Stimulated activated naive B cell treated with anti-CD40 and anti-IgM and Interleukin-4, amounts not matched to agents 10 μg/mL and 1 μg/mL and 100 μg/mL, for 72 hours (primary cell): Measurements from ENCODE around the gene FARS2.

Source experiments
- ATAC-seq, 2 donors: fragments of 150-1000 bp; cut with Tn5 transposase; replicated peaks; 2 replicates each; pipeline ENCODE4 v1.10.0; 2021; ENCODE audit warnings: moderate library complexity in 1 of 2
- DNase-seq: peaks from one replicate; pipeline ENCODE4 v3.0.0; 2021
- H3K27ac Mint-ChIP-seq: one replicate; pipeline ENCODE4 v1.8.0; 2022; ENCODE audit warnings: mild to moderate bottlenecking, mixed read lengths
- H3K27me3 Mint-ChIP-seq, 2 donors: one replicate each; pipeline ENCODE4 v1.8.0; 2022; ENCODE audit warnings: mixed read lengths in 2 of 2
- H3K36me3 Mint-ChIP-seq, 2 donors: one replicate each; pipeline ENCODE4 v1.8.0; 2022; ENCODE audit warnings: mixed read lengths in 2 of 2, mild to moderate bottlenecking in 1 of 2
- H3K4me1 Mint-ChIP-seq, 2 donors: one replicate each; pipeline ENCODE4 v1.8.0; 2022; ENCODE audit warnings: mixed read lengths in 2 of 2, mild to moderate bottlenecking in 1 of 2
- H3K4me3 Mint-ChIP-seq, 2 donors: one replicate each; pipeline ENCODE4 v1.8.0; 2022; ENCODE audit warnings: mild to moderate bottlenecking in 2 of 2, mixed read lengths in 2 of 2, moderate library complexity in 1 of 2
- H3K9me3 Mint-ChIP-seq, 2 donors: one replicate each; pipeline ENCODE4 v1.8.0; 2022; ENCODE audit warnings: mixed read lengths in 2 of 2, mild to moderate bottlenecking in 1 of 2

Gene FARS2

DNA sequence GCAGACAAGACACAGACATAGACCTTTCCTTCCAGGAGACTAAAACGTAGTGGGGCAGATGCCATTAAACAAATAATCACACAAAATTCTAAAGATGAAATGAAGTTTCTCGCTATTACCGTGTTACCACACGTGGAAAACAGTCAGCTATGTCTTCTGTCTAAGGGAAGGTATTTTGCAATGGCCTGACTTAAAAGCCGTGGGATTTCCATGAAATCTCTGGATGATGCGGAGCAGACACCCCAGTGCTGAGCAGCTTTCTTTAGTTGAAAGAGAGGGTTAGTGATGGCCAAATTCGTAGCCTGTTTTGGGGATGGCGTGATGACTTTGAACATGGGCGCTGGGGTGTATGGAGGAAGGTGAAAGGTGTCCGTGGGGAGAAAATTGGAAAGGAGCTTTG lies 463.6 kb downstream of the FARS2 start:
- H3K27ac Mint-ChIP-seq = peak overlapping the region; percentile 33
- H3K4me1 Mint-ChIP-seq = peaks cover 59 to 80% of the 10 kb centered on the region in 2 donors
- peak overlapping the region in 1 of 2 donors; percentile 26 for H3K4me3 Mint-ChIP-seq
- no peaks in the 10 kb centered on the region for H3K9me3 Mint-ChIP-seq
- ATAC-seq (no peak), DNase-seq (no peak)
- peaks cover 7 to 11% of the 10 kb centered on the region in 2 donors for H3K36me3 Mint-ChIP-seq
- no peaks in the 10 kb centered on the region for H3K27me3 Mint-ChIP-seq

DNA sequence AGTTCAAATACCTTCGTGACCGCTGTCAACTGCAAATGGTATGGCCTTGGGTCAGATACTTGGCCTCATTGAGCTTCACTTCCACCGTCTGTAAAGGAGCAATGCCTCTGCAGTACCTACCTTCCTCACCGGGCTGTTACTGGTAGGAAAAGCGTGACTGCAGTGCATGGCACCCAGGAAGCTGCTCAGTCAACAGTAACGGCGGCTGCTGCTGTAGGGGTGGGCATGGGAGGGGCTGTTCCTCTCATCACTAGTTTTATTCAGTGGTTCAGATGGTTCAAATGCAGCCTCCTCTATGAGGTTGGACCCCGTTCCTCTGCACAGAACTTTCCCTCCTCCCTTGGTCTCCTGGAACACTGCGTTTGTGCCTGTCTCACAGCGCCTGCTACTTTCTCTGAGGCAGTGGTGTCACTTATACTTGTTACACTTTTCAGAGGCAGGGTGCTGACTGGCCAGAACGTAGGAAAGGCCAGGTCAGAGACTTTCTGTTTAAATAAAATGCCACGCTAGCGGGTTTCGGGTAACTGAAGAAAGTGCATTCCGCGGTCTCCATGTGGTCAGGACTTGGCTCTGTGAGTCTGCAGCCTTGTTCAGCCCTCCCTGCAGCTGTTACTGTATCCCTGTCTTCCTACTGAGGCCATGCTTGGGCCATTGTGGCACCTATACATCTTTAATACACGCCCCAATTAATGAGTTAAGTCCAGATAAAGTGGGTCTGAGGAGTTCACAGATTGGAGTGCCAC lies 465.8 kb downstream of the FARS2 start:
- DNase-seq (no peak), ATAC-seq (no peak)
- Mint-ChIP-seq H3K4me1 (peaks cover 60 to 81% of the 10 kb centered on the region in 2 donors), H3K36me3 (peaks cover 11 to 15% of the 10 kb centered on the region in 2 donors), H3K27me3 (no peaks in the 10 kb centered on the region), H3K27ac (no peak overlapping the region), H3K4me3 (no peak overlapping the region), H3K9me3 (no peaks in the 10 kb centered on the region)

DNA sequence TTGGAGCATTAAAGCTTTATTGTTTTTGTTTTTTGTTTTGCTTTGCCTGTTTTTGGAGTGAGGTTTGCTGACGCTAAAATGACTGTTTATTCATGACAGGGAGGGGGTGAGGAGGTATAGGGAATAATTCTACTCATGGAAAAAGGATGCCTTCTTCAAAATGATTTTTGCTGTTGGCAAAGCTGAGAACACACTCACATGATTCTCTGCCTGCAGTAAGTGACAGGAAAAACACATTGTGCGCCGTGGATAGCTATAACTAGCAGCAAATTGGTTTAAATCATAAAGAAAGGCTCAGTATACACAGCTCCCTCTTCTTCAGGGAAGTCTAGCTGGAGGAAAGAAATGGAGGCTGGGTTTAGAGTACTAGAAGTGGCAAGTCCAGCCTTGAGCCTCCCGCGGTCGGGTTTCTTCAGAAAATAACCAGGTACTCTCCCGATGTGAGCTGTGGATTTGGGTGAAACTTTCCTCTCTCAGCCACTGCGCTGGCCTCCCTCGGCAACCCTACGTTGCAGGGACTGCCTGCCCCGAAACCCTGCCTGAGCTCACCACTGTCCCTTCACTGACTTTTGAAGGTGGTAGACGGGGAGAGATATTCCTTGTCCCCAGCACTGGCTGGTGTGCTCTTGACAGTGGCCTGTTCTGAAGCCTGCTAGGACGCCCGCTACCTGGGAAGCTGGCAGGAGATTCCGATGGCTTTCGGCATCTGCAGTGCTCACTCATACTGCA lies 467.2 kb downstream of the FARS2 start:
- Mint-ChIP-seq H3K36me3 (peaks cover 16 to 18% of the 10 kb centered on the region in 2 donors), H3K4me3 (no peak overlapping the region), H3K27me3 (no peaks in the 10 kb centered on the region), H3K9me3 (no peaks in the 10 kb centered on the region), H3K27ac (no peak overlapping the region), H3K4me1 (peaks cover 49 to 67% of the 10 kb centered on the region in 2 donors)
- DNase-seq (no peak), ATAC-seq (no peak)

DNA sequence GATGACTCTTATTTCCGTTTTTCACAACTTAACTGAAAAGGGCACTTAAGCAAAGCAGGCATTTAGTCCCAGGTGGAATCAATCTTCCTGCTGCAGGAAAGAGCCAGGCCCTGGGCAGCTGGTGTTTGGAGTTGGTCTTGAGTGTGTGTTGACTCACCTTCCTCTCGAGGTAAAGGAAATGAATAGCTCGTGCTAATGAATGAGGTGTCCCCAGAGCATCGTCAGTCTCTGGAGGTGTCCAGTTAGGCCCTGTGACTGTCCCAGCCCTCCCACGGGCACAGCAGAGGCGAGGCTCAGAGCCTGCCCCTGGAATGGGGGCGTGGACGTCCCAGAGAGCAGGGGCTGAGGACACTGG lies 467.7 kb downstream of the FARS2 start:
- DNase-seq = no peak
- H3K27ac Mint-ChIP-seq = no peak overlapping the region
- H3K27me3 Mint-ChIP-seq = no peaks in the 10 kb centered on the region
- no peak overlapping the region for H3K4me3 Mint-ChIP-seq
- peaks cover 45 to 62% of the 10 kb centered on the region in 2 donors for H3K4me1 Mint-ChIP-seq
- no peak for ATAC-seq
- no peaks in the 10 kb centered on the region for H3K9me3 Mint-ChIP-seq
- peaks cover 16 to 18% of the 10 kb centered on the region in 2 donors for H3K36me3 Mint-ChIP-seq

DNA sequence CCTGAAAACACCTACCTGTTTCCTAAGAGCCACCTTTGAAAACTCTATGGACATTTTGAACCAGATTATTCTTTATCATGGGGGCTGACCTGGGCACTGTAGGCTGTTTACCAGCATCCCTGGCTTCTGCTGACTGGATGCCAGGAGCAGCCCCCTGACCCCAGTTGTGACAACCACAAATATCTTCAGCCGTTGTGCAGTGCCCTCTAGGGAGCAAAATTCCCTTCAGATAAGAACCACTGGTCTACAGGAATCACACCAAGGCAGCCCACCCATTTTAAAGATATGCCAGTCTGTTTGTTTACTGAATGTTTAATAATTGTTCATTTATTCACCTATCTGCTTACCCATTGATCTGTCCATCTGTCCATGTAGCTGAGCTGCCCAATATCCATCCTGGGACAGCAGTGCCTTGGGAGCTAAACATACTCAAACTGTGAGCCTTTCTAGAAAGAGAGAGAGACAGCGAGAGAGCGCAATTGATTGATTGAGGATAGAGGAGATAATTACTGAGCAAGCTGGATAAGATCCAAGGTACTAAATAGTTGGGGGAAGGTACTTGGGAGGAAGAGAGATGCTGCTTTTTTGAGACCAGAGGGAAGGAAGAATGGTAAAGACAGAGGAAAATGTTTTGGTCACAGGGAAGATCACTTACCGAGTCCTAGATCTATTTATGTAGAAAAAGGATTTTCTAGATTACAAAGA lies 468.7 kb downstream of the FARS2 start:
- Mint-ChIP-seq H3K9me3 (no peaks in the 10 kb centered on the region), H3K4me3 (no peak overlapping the region), H3K27ac (no peak overlapping the region), H3K36me3 (peaks cover 13 to 16% of the 10 kb centered on the region in 2 donors), H3K27me3 (no peaks in the 10 kb centered on the region), H3K4me1 (peaks cover 36 to 53% of the 10 kb centered on the region in 2 donors)
- ATAC-seq = no peak
- no peak for DNase-seq

DNA sequence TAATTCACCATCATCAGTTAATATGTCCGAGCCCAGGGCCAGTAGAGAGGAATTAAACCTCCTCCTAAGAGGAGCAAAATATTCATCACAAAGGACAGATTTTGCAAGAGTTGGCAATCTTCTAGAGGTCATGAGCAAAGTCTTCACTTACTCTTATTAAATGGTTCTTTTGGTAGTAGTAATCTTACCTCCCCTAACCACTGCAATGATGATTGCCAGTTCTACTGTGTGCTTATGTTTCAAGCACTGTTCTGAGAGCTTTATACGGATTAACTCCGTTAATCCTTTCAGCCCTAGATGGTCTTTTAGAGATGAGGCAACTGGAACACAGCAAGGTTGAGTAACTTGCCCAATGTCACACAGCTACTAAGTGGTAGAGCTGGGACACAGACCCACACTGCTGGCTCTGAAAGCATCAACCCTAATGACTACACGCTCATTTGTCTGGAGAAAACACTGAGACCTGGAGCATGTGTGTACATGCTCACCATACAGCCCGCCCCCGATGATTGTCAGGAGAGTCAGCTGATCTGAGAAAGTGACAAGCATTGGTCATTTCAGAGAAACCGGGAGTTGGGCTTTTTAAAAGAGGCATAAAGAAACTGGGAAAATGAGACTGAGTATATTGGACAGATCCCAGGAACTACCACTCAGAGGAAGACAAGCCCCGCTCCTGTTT lies 469.4 kb downstream of the FARS2 start:
- H3K4me1 Mint-ChIP-seq = peaks cover 33 to 49% of the 10 kb centered on the region in 2 donors
- no peak overlapping the region for H3K4me3 Mint-ChIP-seq
- ATAC-seq = no peak
- no peak for DNase-seq
- peaks cover 9 to 16% of the 10 kb centered on the region in 2 donors for H3K36me3 Mint-ChIP-seq
- no peak overlapping the region for H3K27ac Mint-ChIP-seq
- no peaks in the 10 kb centered on the region for H3K9me3 Mint-ChIP-seq
- H3K27me3 Mint-ChIP-seq = no peaks in the 10 kb centered on the region

DNA sequence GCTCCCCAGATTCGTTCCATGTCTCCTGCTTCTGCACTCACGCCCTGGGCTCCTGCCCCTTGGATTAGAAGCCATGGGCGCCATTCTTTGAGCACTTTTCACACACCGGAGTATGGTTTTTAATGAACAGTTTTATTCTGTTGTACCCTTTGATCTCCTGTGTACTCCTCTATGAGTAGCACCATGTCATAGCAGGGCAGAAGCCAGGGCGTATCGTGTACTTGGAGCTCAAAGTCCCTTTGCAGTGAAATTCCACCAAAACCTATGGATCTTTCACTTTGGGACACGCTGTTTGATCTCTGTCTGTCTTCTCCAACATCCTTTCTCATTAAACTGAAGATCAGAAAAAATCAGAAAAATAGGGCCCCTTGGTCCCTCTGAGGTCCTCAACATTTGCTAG lies 470.1 kb downstream of the FARS2 start:
- no peak overlapping the region for H3K4me3 Mint-ChIP-seq
- no peaks in the 10 kb centered on the region for H3K27me3 Mint-ChIP-seq
- peaks cover 33 to 46% of the 10 kb centered on the region in 2 donors for H3K4me1 Mint-ChIP-seq
- no peaks in the 10 kb centered on the region for H3K9me3 Mint-ChIP-seq
- no peak for DNase-seq
- ATAC-seq = no peak
- H3K36me3 Mint-ChIP-seq = peaks cover 9 to 16% of the 10 kb centered on the region in 2 donors
- no peak overlapping the region for H3K27ac Mint-ChIP-seq

DNA sequence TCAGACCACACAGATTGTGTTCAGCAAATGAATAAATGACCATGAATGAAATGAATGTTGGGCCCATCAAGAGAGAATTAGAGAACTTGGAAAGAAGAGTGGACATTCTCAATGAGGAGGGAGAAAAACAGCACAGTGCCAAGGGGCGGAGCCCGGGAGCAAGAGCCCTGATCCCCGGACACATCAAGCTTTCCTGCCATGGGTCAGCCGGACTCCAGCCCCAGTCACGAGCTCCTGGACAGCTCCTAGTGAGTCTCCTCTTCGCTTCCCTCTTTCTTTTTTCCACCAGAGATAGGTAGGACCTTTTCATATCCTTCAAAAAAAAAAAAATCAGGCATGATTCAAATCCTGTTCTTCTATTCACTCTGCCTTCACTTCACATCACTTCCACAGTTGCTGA lies 471.2 kb downstream of the FARS2 start:
- peaks cover 25 to 35% of the 10 kb centered on the region in 2 donors for H3K4me1 Mint-ChIP-seq
- ATAC-seq (no peak), DNase-seq (no peak)
- no peaks in the 10 kb centered on the region for H3K9me3 Mint-ChIP-seq
- H3K4me3 Mint-ChIP-seq = no peak overlapping the region
- no peaks in the 10 kb centered on the region for H3K27me3 Mint-ChIP-seq
- no peak overlapping the region for H3K27ac Mint-ChIP-seq
- H3K36me3 Mint-ChIP-seq = peaks cover 14 to 16% of the 10 kb centered on the region in 2 donors

DNA sequence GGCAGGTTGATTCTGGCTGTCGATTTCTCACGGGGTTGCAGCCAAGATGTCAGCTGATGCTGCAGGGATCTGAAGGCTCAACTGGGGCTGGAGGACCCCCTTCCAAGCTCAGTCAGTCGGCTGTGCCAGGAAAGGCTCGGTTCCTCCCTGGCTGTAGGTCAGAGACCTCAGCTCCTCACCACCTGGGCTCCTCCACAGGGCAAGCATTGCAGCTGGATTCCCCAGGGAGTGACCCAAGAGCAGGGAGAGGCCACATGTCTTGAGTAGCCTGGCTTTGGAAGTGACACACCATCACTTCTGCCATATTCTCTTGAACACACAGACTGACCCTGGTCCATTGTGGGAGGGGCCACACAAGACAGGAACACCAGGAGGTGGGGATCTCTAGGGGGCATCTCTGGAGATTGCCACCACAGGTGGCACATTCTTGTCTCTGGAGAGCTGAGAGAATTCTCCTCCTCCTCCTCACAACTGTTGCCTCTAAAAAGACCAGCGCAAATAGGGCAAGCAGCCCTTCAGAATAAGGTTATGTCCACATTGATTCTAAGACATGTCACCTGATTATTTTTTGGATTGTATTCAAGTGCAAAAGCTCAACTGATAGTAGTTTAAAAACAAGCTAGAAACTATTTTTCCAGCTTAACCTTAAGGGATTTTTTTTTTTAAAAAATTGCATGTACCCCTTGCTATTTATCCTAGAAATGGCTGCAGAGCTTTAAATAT lies 474.9 kb downstream of the FARS2 start:
- ATAC-seq = no peak
- no peak overlapping the region for H3K4me3 Mint-ChIP-seq
- no peaks in the 10 kb centered on the region for H3K9me3 Mint-ChIP-seq
- H3K36me3 Mint-ChIP-seq = peaks cover 14 to 24% of the 10 kb centered on the region in 2 donors
- H3K4me1 Mint-ChIP-seq = peaks cover 8 to 14% of the 10 kb centered on the region in 2 donors
- no peak overlapping the region for H3K27ac Mint-ChIP-seq
- no peak for DNase-seq
- no peaks in the 10 kb centered on the region for H3K27me3 Mint-ChIP-seq

DNA sequence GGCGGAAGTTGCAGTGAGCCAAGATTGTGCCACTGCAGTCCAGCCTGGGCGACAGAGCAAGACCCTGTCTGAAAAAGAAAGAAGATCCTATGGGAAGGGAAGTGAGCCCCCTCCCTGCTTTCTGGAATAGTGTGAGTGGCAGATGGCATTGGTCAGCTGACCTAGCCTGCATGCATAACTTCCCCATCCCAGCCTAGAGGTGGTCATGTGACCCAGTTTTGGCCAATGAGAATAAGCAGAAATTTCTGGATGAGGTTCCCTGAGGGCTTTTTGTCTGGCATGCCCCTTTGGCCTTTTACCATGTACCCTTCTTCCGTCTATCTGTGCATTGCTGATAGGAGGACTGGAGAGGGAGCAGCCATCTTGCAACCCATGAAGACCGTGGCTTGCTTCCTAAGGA lies 476.1 kb downstream of the FARS2 start:
- Mint-ChIP-seq H3K36me3 (peaks cover 8 to 21% of the 10 kb centered on the region in 2 donors), H3K4me1 (peaks cover 9 to 13% of the 10 kb centered on the region in 2 donors), H3K4me3 (no peak overlapping the region), H3K9me3 (no peaks in the 10 kb centered on the region), H3K27me3 (no peaks in the 10 kb centered on the region), H3K27ac (no peak overlapping the region)
- no peak for ATAC-seq
- no peak for DNase-seq

DNA sequence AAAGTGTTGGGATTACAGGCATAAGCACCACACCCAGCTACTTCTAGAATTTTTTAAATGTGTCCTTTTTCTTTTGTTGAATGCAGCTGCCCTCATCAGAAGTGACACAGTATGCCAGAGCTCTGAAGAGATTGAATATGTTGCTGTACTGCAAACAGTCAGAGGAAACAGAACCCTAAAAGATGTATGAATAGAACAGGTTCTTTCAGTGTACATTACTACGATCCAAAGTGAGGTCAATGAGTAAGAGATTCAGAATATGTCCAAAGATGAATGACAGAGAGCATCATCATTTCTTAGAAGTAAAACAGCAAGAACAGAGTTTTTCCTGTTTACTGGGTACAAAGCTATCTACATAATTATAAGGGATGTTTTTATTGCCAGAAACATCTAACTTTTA lies 476.9 kb downstream of the FARS2 start:
- Mint-ChIP-seq H3K9me3 (no peaks in the 10 kb centered on the region), H3K27ac (no peak overlapping the region), H3K4me3 (no peak overlapping the region), H3K27me3 (no peaks in the 10 kb centered on the region), H3K36me3 (peaks cover 4 to 17% of the 10 kb centered on the region in 2 donors), H3K4me1 (peaks cover 9 to 13% of the 10 kb centered on the region in 2 donors)
- DNase-seq = no peak
- no peak for ATAC-seq

DNA sequence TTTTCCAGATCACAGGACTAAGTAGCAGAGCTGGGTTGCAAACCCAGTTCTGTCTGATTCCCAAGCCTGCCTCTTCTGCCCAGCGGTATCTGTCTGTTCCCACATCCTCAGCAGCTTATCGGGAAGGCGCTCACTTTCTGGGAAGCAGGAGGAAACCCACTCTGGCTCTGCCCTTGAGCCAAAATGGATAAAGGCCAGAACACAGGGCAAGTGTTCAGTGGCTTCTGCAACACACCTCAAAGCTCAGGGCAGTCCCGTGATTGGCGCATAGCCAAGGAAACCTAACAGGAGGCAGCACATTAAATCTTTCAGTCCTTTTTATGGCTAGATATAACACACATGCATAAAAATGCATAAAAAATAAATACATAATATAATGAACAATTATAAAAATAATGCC lies 483.2 kb downstream of the FARS2 start:
- H3K27ac Mint-ChIP-seq = no peak overlapping the region
- H3K4me1 Mint-ChIP-seq = peaks cover 5 to 6% of the 10 kb centered on the region in 2 donors
- H3K9me3 Mint-ChIP-seq = no peaks in the 10 kb centered on the region
- no peak overlapping the region for H3K4me3 Mint-ChIP-seq
- no peak for DNase-seq
- no peak for ATAC-seq
- peaks cover 6 to 20% of the 10 kb centered on the region in 2 donors for H3K36me3 Mint-ChIP-seq
- no peaks in the 10 kb centered on the region for H3K27me3 Mint-ChIP-seq

DNA sequence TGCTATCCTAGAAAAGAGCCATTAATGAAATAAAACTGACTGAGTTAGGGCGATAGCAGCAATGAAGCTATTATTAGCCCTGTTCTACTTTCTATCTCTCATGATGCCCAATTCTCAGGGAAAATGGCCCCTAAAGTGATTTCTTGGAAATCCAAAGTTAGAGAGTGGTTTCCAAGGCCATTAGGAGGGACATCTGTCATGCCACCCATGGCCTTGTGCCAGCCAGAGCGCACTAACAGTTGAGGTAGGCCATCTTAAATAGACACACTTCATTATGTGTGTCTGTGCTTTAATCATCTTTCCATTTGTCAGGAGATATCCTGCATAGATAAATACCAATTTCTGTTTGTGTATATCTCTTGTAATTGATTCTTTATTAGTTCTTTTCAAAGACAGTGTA lies 483.8 kb downstream of the FARS2 start:
- no peak for ATAC-seq
- peaks cover 0 to 4% of the 10 kb centered on the region in 2 donors for H3K9me3 Mint-ChIP-seq
- DNase-seq = no peak
- H3K36me3 Mint-ChIP-seq = peaks cover 10 to 24% of the 10 kb centered on the region in 2 donors
- no peak overlapping the region for H3K27ac Mint-ChIP-seq
- H3K27me3 Mint-ChIP-seq = no peaks in the 10 kb centered on the region
- H3K4me1 Mint-ChIP-seq = peaks cover 5 to 6% of the 10 kb centered on the region in 2 donors
- no peak overlapping the region for H3K4me3 Mint-ChIP-seq
